ENCODE data around the gene ACTR1A. TPM values are rescaled to one million over a fixed set of nuclear protein-coding genes. Genes with fewer than 3 reads are reported as not detected.
A peak's percentile ranks its signal among the peaks of the same experiment; 100 is the strongest.

The ACTR1A gene
- total RNA-seq, 5 donors from 2014 or later (not counting 1 experiment from before 2014, with no cell fraction given): 51.6 to 68.1 (median 63.0) TPM

- H3K4me3 ChIP-seq (ENCODE audit: control insufficient read depth in 1 of 2, extremely low read depth in 1 of 2, low read length in 1 of 2): peak overlapping the region in 1 of 2 donors; percentile 19
- peak overlapping the region; percentile 36 for H3K27ac ChIP-seq (ENCODE audit: low read length)
- H3K27me3 ChIP-seq (replicated peaks in 1 of 2; ENCODE audit: control insufficient read depth in 2 of 2, extremely low read depth in 1 of 2, insufficient read depth in 2 of 2, low read length in 1 of 2): no peaks in the 10 kb centered on the region
- Mint-ChIP-seq H3K4me1 (peaks cover 21 to 29% (median 27%) of the 10 kb centered on the region in 3 donors), H3K27me3 (no peaks in the 10 kb centered on the region), H3K9me3 (no peaks in the 10 kb centered on the region), H3K27ac (peak overlapping the region; percentile 88 to 89), H3K4me3 (peak overlapping the region; percentile 14 to 67 (median 24)), H3K36me3 (peaks cover 4% of the 10 kb centered on the region)
- WGBS (ENCODE audit: insufficient coverage): 54% methylated on average over 23 of the region's 27 CpGs
- POLR2A ChIA-PET: no interaction called here
- peaks cover 22 to 43% of the 10 kb centered on the region in 2 experiments for H3K4me1 ChIP-seq (ENCODE audit: control insufficient read depth in 1 of 2, extremely low read depth in 1 of 2, insufficient read depth in 2 of 2, low read length in 2 of 2)
- DNase-seq (peak in 19 of 35 experiments; percentile 8 to 55 (median 22)), ATAC-seq (replicated peaks in 1 of 4) (peak; percentile 79 to 92 (median 86))
- CTCF ChIA-PET: interaction anchor here in 1 of 2 donors (0.6 to 0.9 kb wide), 2 partner anchors 80 to 119 kb away, joined by 3 to 8 read pairs; no protein-coding TSS in a partner anchor
- H3K36me3 ChIP-seq (ENCODE audit: control insufficient read depth in 2 of 2, extremely low read depth in 1 of 2, insufficient read depth in 1 of 2, low read length in 1 of 2): peaks cover 0 to 5% of the 10 kb centered on the region in 2 donors
- no peaks in the 10 kb centered on the region for H3K9me3 ChIP-seq
Measured at GRCh38 chr10:102473445-102474331, 28.8 kb downstream of the ACTR1A start.

- Mint-ChIP-seq H3K27me3 (no peaks in the 10 kb centered on the region), H3K4me3 (no peak overlapping the region), H3K4me1 (peaks cover 20 to 21% (median 20%) of the 10 kb centered on the region in 3 donors), H3K9me3 (no peaks in the 10 kb centered on the region), H3K36me3 (peaks cover 4% of the 10 kb centered on the region), H3K27ac (no peak overlapping the region)
- POLR2A ChIA-PET: interaction anchor here in 1 of 2 donors (0.6 kb wide), 1 partner anchor 253 kb away, joined by 4 read pairs; no protein-coding TSS in a partner anchor
- Histone ChIP-seq H3K27me3 (replicated peaks in 1 of 2; ENCODE audit: control insufficient read depth in 2 of 2, extremely low read depth in 1 of 2, insufficient read depth in 2 of 2, low read length in 1 of 2) (no peaks in the 10 kb centered on the region), H3K4me3 (ENCODE audit: control insufficient read depth in 1 of 2, extremely low read depth in 1 of 2, low read length in 1 of 2) (no peak overlapping the region), H3K27ac (ENCODE audit: low read length) (no peak overlapping the region), H3K36me3 (ENCODE audit: control insufficient read depth in 2 of 2, extremely low read depth in 1 of 2, insufficient read depth in 1 of 2, low read length in 1 of 2) (peaks cover 3% of the 10 kb centered on the region in 2 donors), H3K9me3 (no peaks in the 10 kb centered on the region), H3K4me1 (ENCODE audit: control insufficient read depth in 1 of 2, extremely low read depth in 1 of 2, insufficient read depth in 2 of 2, low read length in 2 of 2) (peaks cover 16 to 29% of the 10 kb centered on the region in 2 experiments)
- WGBS (ENCODE audit: insufficient coverage): 96% methylated on average over 19 of the region's 36 CpGs
- CTCF ChIA-PET: interaction anchor here in 1 of 2 donors (0.5 kb wide), 1 partner anchor 1412 kb away, joined by 3 read pairs; no protein-coding TSS in a partner anchor
- no peak for ATAC-seq (replicated peaks in 1 of 4)
- no peak for DNase-seq
Measured at GRCh38 chr10:102470579-102471546, 31.6 kb downstream of the ACTR1A start.

GRCh38 chr10:102468683-102469082 lies 33.8 kb downstream of the ACTR1A start:
- Histone ChIP-seq H3K27ac (ENCODE audit: low read length) (no peak overlapping the region), H3K27me3 (replicated peaks in 1 of 2; ENCODE audit: control insufficient read depth in 2 of 2, extremely low read depth in 1 of 2, insufficient read depth in 2 of 2, low read length in 1 of 2) (no peaks in the 10 kb centered on the region), H3K9me3 (no peaks in the 10 kb centered on the region), H3K4me3 (ENCODE audit: control insufficient read depth in 1 of 2, extremely low read depth in 1 of 2, low read length in 1 of 2) (no peak overlapping the region), H3K4me1 (ENCODE audit: control insufficient read depth in 1 of 2, extremely low read depth in 1 of 2, insufficient read depth in 2 of 2, low read length in 2 of 2) (peaks cover 10 to 12% of the 10 kb centered on the region in 2 experiments), H3K36me3 (ENCODE audit: control insufficient read depth in 2 of 2, extremely low read depth in 1 of 2, insufficient read depth in 1 of 2, low read length in 1 of 2) (peaks cover 3% of the 10 kb centered on the region in 2 donors)
- WGBS (ENCODE audit: insufficient coverage): 94% methylated on average over 3 of the region's 9 CpGs
- Mint-ChIP-seq H3K36me3 (peaks cover 4% of the 10 kb centered on the region), H3K4me1 (peaks cover 12 to 13% (median 12%) of the 10 kb centered on the region in 3 donors), H3K9me3 (no peaks in the 10 kb centered on the region), H3K27ac (no peak overlapping the region), H3K4me3 (no peak overlapping the region), H3K27me3 (no peaks in the 10 kb centered on the region)
- ATAC-seq (replicated peaks in 1 of 4) (no peak), DNase-seq (no peak)
- POLR2A ChIA-PET: interaction anchor here (0.6 to 0.7 kb wide), 3 partner anchors 166 to 1070 kb away, joined by 4 read pairs; no protein-coding TSS in a partner anchor
- CTCF ChIA-PET: no interaction called here

- H3K27ac Mint-ChIP-seq: no peak overlapping the region
- CTCF ChIA-PET: no interaction called here
- Histone ChIP-seq H3K36me3 (ENCODE audit: control insufficient read depth in 2 of 2, extremely low read depth in 1 of 2, insufficient read depth in 1 of 2, low read length in 1 of 2) (peaks cover 3% of the 10 kb centered on the region in 2 donors), H3K27ac (ENCODE audit: low read length) (no peak overlapping the region), H3K27me3 (replicated peaks in 1 of 2; ENCODE audit: control insufficient read depth in 2 of 2, extremely low read depth in 1 of 2, insufficient read depth in 2 of 2, low read length in 1 of 2) (no peaks in the 10 kb centered on the region), H3K9me3 (no peaks in the 10 kb centered on the region), H3K4me1 (ENCODE audit: control insufficient read depth in 1 of 2, extremely low read depth in 1 of 2, insufficient read depth in 2 of 2, low read length in 2 of 2) (peaks cover 5 to 9% of the 10 kb centered on the region in 2 experiments), H3K4me3 (ENCODE audit: control insufficient read depth in 1 of 2, extremely low read depth in 1 of 2, low read length in 1 of 2) (no peak overlapping the region)
- H3K36me3 Mint-ChIP-seq: peaks cover 4% of the 10 kb centered on the region
- peaks cover 5 to 6% (median 6%) of the 10 kb centered on the region in 3 donors for H3K4me1 Mint-ChIP-seq
- no peak for DNase-seq
- H3K9me3 Mint-ChIP-seq: no peaks in the 10 kb centered on the region
- no peak overlapping the region for H3K4me3 Mint-ChIP-seq
- H3K27me3 Mint-ChIP-seq: no peaks in the 10 kb centered on the region
- WGBS (ENCODE audit: insufficient coverage): 76% methylated on average over 2 of the region's 6 CpGs
- POLR2A ChIA-PET: interaction anchor here (0.6 to 0.7 kb wide), 3 partner anchors 165 to 1069 kb away, joined by 4 read pairs; no protein-coding TSS in a partner anchor
- ATAC-seq (replicated peaks in 1 of 4): no peak
Measured at GRCh38 chr10:102467971-102468438, 34.5 kb downstream of the ACTR1A start.

GRCh38 chr10:102467318-102467717 lies 35.2 kb downstream of the ACTR1A start:
- H3K4me1 Mint-ChIP-seq: peaks cover 6 to 8% (median 8%) of the 10 kb centered on the region in 3 donors
- CTCF ChIA-PET: no interaction called here

More at GRCh38 chr10:102467318-102467717, 35.2 kb downstream of the ACTR1A start:
- Mint-ChIP-seq H3K4me3 (no peak overlapping the region), H3K27ac (no peak overlapping the region), H3K9me3 (no peaks in the 10 kb centered on the region), H3K27me3 (no peaks in the 10 kb centered on the region), H3K36me3 (peaks cover 4% of the 10 kb centered on the region)
- 100% methylated on average over 3 of the region's 6 CpGs for WGBS (ENCODE audit: insufficient coverage)
- no peaks in the 10 kb centered on the region for H3K9me3 ChIP-seq
- POLR2A ChIA-PET: no interaction called here
- H3K4me3 ChIP-seq (ENCODE audit: control insufficient read depth in 1 of 2, extremely low read depth in 1 of 2, low read length in 1 of 2): no peak overlapping the region
- H3K27ac ChIP-seq (ENCODE audit: low read length): no peak overlapping the region
- peaks cover 0 to 7% of the 10 kb centered on the region in 2 experiments for H3K4me1 ChIP-seq (ENCODE audit: control insufficient read depth in 1 of 2, extremely low read depth in 1 of 2, insufficient read depth in 2 of 2, low read length in 2 of 2)
- H3K27me3 ChIP-seq (replicated peaks in 1 of 2; ENCODE audit: control insufficient read depth in 2 of 2, extremely low read depth in 1 of 2, insufficient read depth in 2 of 2, low read length in 1 of 2): no peaks in the 10 kb centered on the region
- ATAC-seq (replicated peaks in 1 of 4) (no peak), DNase-seq (no peak)
- peaks cover 3% of the 10 kb centered on the region in 2 donors for H3K36me3 ChIP-seq (ENCODE audit: control insufficient read depth in 2 of 2, extremely low read depth in 1 of 2, insufficient read depth in 1 of 2, low read length in 1 of 2)
